ENCODE results near the gene PACRG.

Gene PACRG

GRCh38 chr6:163282672-163283071 lies 554.9 kb downstream of the PACRG start:
- TF ChIP-seq REST (IDR thresholded peaks at IDR 0.05; ENCODE audit: insufficient read depth in 1 of 2, low read depth in 2 of 2, low read length in 2 of 2) (no peak), POLR2AphosphoS5 (IDR thresholded peaks at IDR 0.05; ENCODE audit: low read depth, low read length) (no peak), SIN3A (IDR thresholded peaks at IDR 0.05; ENCODE audit: borderline replicate concordance, insufficient read depth, low read length) (no peak), FOXP2 (optimal IDR thresholded peaks at IDR 0.05; ENCODE audit: borderline replicate concordance, extremely low read depth, extremely low read length, insufficient read depth) (no peak), TAF1 (IDR thresholded peaks at IDR 0.05; ENCODE audit: borderline replicate concordance, insufficient read depth, low read length) (no peak)

- TF ChIP-seq SIN3A (IDR thresholded peaks at IDR 0.05; ENCODE audit: borderline replicate concordance, insufficient read depth, low read length) (no peak), REST (IDR thresholded peaks at IDR 0.05; ENCODE audit: insufficient read depth in 1 of 2, low read depth in 2 of 2, low read length in 2 of 2) (no peak), TAF1 (IDR thresholded peaks at IDR 0.05; ENCODE audit: borderline replicate concordance, insufficient read depth, low read length) (no peak), FOXP2 (optimal IDR thresholded peaks at IDR 0.05; ENCODE audit: borderline replicate concordance, extremely low read depth, extremely low read length, insufficient read depth) (no peak), POLR2AphosphoS5 (IDR thresholded peaks at IDR 0.05; ENCODE audit: low read depth, low read length) (no peak)
Measured at GRCh38 chr6:163284151-163284550, 556.4 kb downstream of the PACRG start.

GRCh38 chr6:163285691-163286090 lies 557.9 kb downstream of the PACRG start:
- TF ChIP-seq TAF1 (IDR thresholded peaks at IDR 0.05; ENCODE audit: borderline replicate concordance, insufficient read depth, low read length) = no peak
- TF ChIP-seq REST (IDR thresholded peaks at IDR 0.05; ENCODE audit: insufficient read depth in 1 of 2, low read depth in 2 of 2, low read length in 2 of 2) = no peak
- TF ChIP-seq SIN3A (IDR thresholded peaks at IDR 0.05; ENCODE audit: borderline replicate concordance, insufficient read depth, low read length) = no peak

- no peak for TF ChIP-seq REST (IDR thresholded peaks at IDR 0.05; ENCODE audit: insufficient read depth in 1 of 2, low read depth in 2 of 2, low read length in 2 of 2)
- TF ChIP-seq SIN3A (IDR thresholded peaks at IDR 0.05; ENCODE audit: borderline replicate concordance, insufficient read depth, low read length) = no peak
- no peak for TF ChIP-seq POLR2AphosphoS5 (IDR thresholded peaks at IDR 0.05; ENCODE audit: low read depth, low read length)
- TF ChIP-seq FOXP2 (optimal IDR thresholded peaks at IDR 0.05; ENCODE audit: borderline replicate concordance, extremely low read depth, extremely low read length, insufficient read depth) = no peak
- TF ChIP-seq TAF1 (IDR thresholded peaks at IDR 0.05; ENCODE audit: borderline replicate concordance, insufficient read depth, low read length) = no peak
Measured at GRCh38 chr6:163287626-163288025, 559.9 kb downstream of the PACRG start.

GRCh38 chr6:163288066-163288465 lies 560.3 kb downstream of the PACRG start:
- no peak for TF ChIP-seq SIN3A (IDR thresholded peaks at IDR 0.05; ENCODE audit: borderline replicate concordance, insufficient read depth, low read length)
- TF ChIP-seq FOXP2 (optimal IDR thresholded peaks at IDR 0.05; ENCODE audit: borderline replicate concordance, extremely low read depth, extremely low read length, insufficient read depth) = no peak
- no peak for TF ChIP-seq POLR2AphosphoS5 (IDR thresholded peaks at IDR 0.05; ENCODE audit: low read depth, low read length)
- no peak for TF ChIP-seq TAF1 (IDR thresholded peaks at IDR 0.05; ENCODE audit: borderline replicate concordance, insufficient read depth, low read length)
- no peak for TF ChIP-seq REST (IDR thresholded peaks at IDR 0.05; ENCODE audit: insufficient read depth in 1 of 2, low read depth in 2 of 2, low read length in 2 of 2)
